Right lobe of liver (tissue), 6 donors: ENCODE data around the gene FIGLA. TPM values are rescaled to one million over a fixed set of nuclear protein-coding genes. Genes with fewer than 3 reads are reported as not detected.

Source experiments
- ATAC-seq, 4 donors: fragments of 200-7000 bp; cut with Tn5 transposase; one replicate each; pipeline ENCODE4 v1.9.1; 2020; ENCODE audit warnings: mild to moderate bottlenecking in 4 of 4, moderate library complexity in 4 of 4
- DNase-seq, 3 donors: peaks; one replicate each; pipeline ENCODE4 v3.0.0-alpha.2; 2020
- H3K27ac ChIP-seq, 3 donors: fragments of 200-600 bp; one replicate each; pipeline ENCODE4 v1.8.0; 2022
- H3K27me3 ChIP-seq, 2 donors: fragments of 200-600 bp; one replicate each; pipeline ENCODE4 v1.8.0; 2022
- H3K36me3 ChIP-seq, 4 donors: fragments of 200-600 bp; sonication (generic) in 1 of 4; one replicate each; pipeline versions ENCODE4 v1.5.1 to v1.8.0; 2017 to 2022; ENCODE audit warnings: control low read depth in 1 of 4
- H3K4me1 ChIP-seq, 4 donors: fragments of 200-600 bp; sonication (generic) in 1 of 4; one replicate each; pipeline versions ENCODE4 v1.5.1 to v1.8.0; 2017 to 2022; ENCODE audit warnings: control low read depth in 1 of 4
- H3K4me3 ChIP-seq, 3 donors: fragments of 200-600 bp; one replicate each; pipeline ENCODE4 v1.8.0; 2022
- H3K9me3 ChIP-seq, 4 donors: fragments of 200-600 bp; sonication (generic) in 1 of 4; one replicate each; pipeline versions ENCODE4 v1.5.1 to v1.8.0; 2017 to 2022; ENCODE audit warnings: control low read depth in 1 of 4
- CTCF ChIP-seq, 4 donors: fragments of 200-600 bp in 3 of 4; fragments of 450-650 bp in 1 of 4; IDR thresholded peaks; one replicate each; pipeline versions ENCODE4 v1.5.1 to v1.8.0; 2016 to 2022; ENCODE audit warnings: antibody characterized with exemption in 4 of 4, mild to moderate bottlenecking in 2 of 4
- POLR2A ChIP-seq: fragments of 450-650 bp; IDR thresholded peaks from one replicate; pipeline ENCODE4 v1.6.1; 2017; ENCODE audit warnings: antibody characterized with exemption, mild to moderate bottlenecking
- WGBS: methylation state at CpG from one replicate; pipeline ENCODE4 v1.1.6; 2018; ENCODE audit warnings: low coverage, low lambda C conversion rate; ENCODE audit not compliant: insufficient coverage; ENCODE audit errors: missing lambda C conversion rate; 5-methylcytosine and 5-hydroxymethylcytosine counted together
- intact Hi-C, 2 donors: fragments of 100-400 bp; cut with DNase I; formaldehyde crosslinking; loops; one replicate each; pipeline versions ENCODE4 v1.11.2 to v1.14.1; 2022
- total RNA-seq, 6 experiments: library from RNA; depleted of rRNA in 2 of 6; stranded (reverse); fragments of >200 nt in 2 of 6; fragmentation: NEBNext Ultra II Directional in 3 of 6; extraction: Animal tissue kit (Norgen Biotek cat#: 25700) in 3 of 6; gene quantifications; one replicate each; pipeline versions ENCODE4 v1.1.0 to v1.2.4, GENCODE V29; 2016 to 2023
- donor health status: DM: no; HTN: yes; CAD: no.
- donor health status: DM: no; HTN: no; CAD: no.
- donor health status: DM: no; HTN: no; CAD: no.
- donor health status: DM: no; HTN: yes; CAD: no.
- donor health status: DM: no; HTN: yes; CAD: no.

The FIGLA gene
- total RNA-seq, 6 experiments from 2014 or later, result not detected

GRCh38 chr2:70828914-70829824 lies 38.7 kb upstream of the FIGLA start:
- no peak for TF ChIP-seq CTCF (IDR thresholded peaks at IDR 0.05)
- no peak for TF ChIP-seq POLR2A
- no peaks in the 10 kb centered on the region for H3K36me3 ChIP-seq
- ATAC-seq, result peak in 3 of 4 donors; percentile 57 to 63 (median 59)
- H3K4me3 ChIP-seq, result no peak overlapping the region
- intact Hi-C loops, result no loop called here
- no peaks in the 10 kb centered on the region for H3K27me3 ChIP-seq
- no peaks in the 10 kb centered on the region for H3K4me1 ChIP-seq
- no peak overlapping the region for H3K27ac ChIP-seq
- 37% methylated on average over 6 of the region's 6 CpGs for WGBS
- no peaks in the 10 kb centered on the region for H3K9me3 ChIP-seq
- no peak for DNase-seq

- Histone ChIP-seq H3K36me3 (no peaks in the 10 kb centered on the region), H3K27me3 (no peaks in the 10 kb centered on the region), H3K9me3 (no peaks in the 10 kb centered on the region), H3K27ac (no peak overlapping the region), H3K4me3 (no peak overlapping the region), H3K4me1 (no peaks in the 10 kb centered on the region)
- TF ChIP-seq CTCF (IDR thresholded peaks at IDR 0.05) (no peak), POLR2A (no peak)
- intact Hi-C loops, result no loop called here
- 60% methylated on average over 2 of the region's 5 CpGs for WGBS
- DNase-seq (no peak), ATAC-seq (no peak)
These were observed 37.7 kb upstream of the FIGLA start for GRCh38 chr2:70828115-70828514.

GRCh38 chr2:70827388-70827787 lies 36.9 kb upstream of the FIGLA start:
- ATAC-seq (no peak), DNase-seq (no peak)
- Histone ChIP-seq H3K36me3 (no peaks in the 10 kb centered on the region), H3K4me3 (no peak overlapping the region), H3K27ac (no peak overlapping the region), H3K4me1 (no peaks in the 10 kb centered on the region), H3K27me3 (no peaks in the 10 kb centered on the region), H3K9me3 (no peaks in the 10 kb centered on the region)
- intact Hi-C loops, result no loop called here
- WGBS, result 61% methylated on average over 5 of the region's 5 CpGs
- TF ChIP-seq CTCF (IDR thresholded peaks at IDR 0.05) (no peak), POLR2A (no peak)

GRCh38 chr2:70826696-70827350 lies 36.4 kb upstream of the FIGLA start:
- 42% methylated on average over 4 of the region's 4 CpGs for WGBS
- no peaks in the 10 kb centered on the region for H3K27me3 ChIP-seq
- no peak for ATAC-seq
- no peaks in the 10 kb centered on the region for H3K36me3 ChIP-seq
- no peak overlapping the region for H3K27ac ChIP-seq
- DNase-seq, result no peak
- H3K9me3 ChIP-seq, result no peaks in the 10 kb centered on the region
- intact Hi-C loops, result no loop called here
- no peak overlapping the region for H3K4me3 ChIP-seq
- H3K4me1 ChIP-seq, result no peaks in the 10 kb centered on the region
- TF ChIP-seq CTCF (IDR thresholded peaks at IDR 0.05) (no peak), POLR2A (no peak)
